K562 (cell line): Measurements from ENCODE around the gene CSRNP2. TPM values are rescaled to one million over a fixed set of nuclear protein-coding genes. Genes with fewer than 3 reads are reported as not detected.
A peak's percentile ranks its signal among the peaks of the same experiment; 100 is the strongest.

Experiments
- ATAC-seq: fragments of 200-7000 bp; cut with Tn5 transposase; 3 replicates; pipeline ENCODE4 v1.9.1; 2020; ENCODE audit warnings: moderate library complexity
- BruUV-seq: library from RNA; stranded (reverse); fragments of 400-500 nt; replicated peaks from 2 replicates; lab custom pipeline; 2021; lab: Mats Ljungman, UMichigan
- CTCF ChIA-PET: fragments of 300-600 bp; formaldehyde crosslinking; extraction: SDS; loops from one replicate; lab custom pipeline; 2021; ENCODE audit warnings: low intra/inter-chr PET ratio; lab: Yijun Ruan, JAX
- POLR2A ChIA-PET: fragments of 300-600, 350-650 bp; sonication (Branson Sonifier 250); formaldehyde crosslinking; extraction: SDS; loops from one replicate; lab custom pipeline; 2021; ENCODE audit warnings: antibody characterized with exemption, inconsistent platforms; lab: Yijun Ruan, JAX
- DNase-seq, 4 experiments: peaks; one replicate each; pipeline versions ENCODE4 v3.0.0 to v3.0.0-alpha.2; 2011 to 2018; ENCODE audit warnings: low spot score in 3 of 4, mixed read lengths in 3 of 4; ENCODE audit errors: extremely low read depth in 1 of 4
- FAIRE-seq: peaks from 2 replicates; lab custom pipeline; 2011; peaks lifted over from hg19 to GRCh38; lab: Jason Lieb, UNC
- H2AFZ ChIP-seq: 2 replicates; pipeline ENCODE4 v1.6.0; 2011; ENCODE audit warnings: low read depth, low read length, control low read depth, inconsistent platforms
- H3K27ac ChIP-seq: fragments of 200-600 bp; 3 replicates; pipeline ENCODE4 v1.8.0; 2011; ENCODE audit warnings: low read depth, mild to moderate bottlenecking, control low read depth, inconsistent platforms, low read length, moderate library complexity, mixed read lengths; ENCODE audit errors: extremely low read depth
- H3K27me3 ChIP-seq, 2 experiments: fragments of 300-600 bp in 1 of 2; 2 replicates in 1 of 2; 3 replicates in 1 of 2; pipeline versions ENCODE4 v1.6.0 to v1.8.0; 2011; ENCODE audit warnings: inconsistent platforms in 2 of 2, low read length in 2 of 2, mild to moderate bottlenecking in 1 of 2, mixed read lengths in 1 of 2, moderate library complexity in 1 of 2; ENCODE audit not compliant: control insufficient read depth in 2 of 2, insufficient read depth in 2 of 2
- H3K36me3 ChIP-seq: fragments of 300-600 bp; 3 replicates; pipeline ENCODE4 v1.8.0; 2011; ENCODE audit warnings: mild to moderate bottlenecking, low read length, inconsistent platforms; ENCODE audit not compliant: control insufficient read depth, insufficient read depth
- H3K4me1 ChIP-seq, 2 experiments: fragments of 200-600 bp in 1 of 2; replicated peaks in 1 of 2; 2 replicates in 1 of 2; 3 replicates in 1 of 2; pipeline versions ENCODE4 v1.5.1 to v1.8.0; 2011; ENCODE audit warnings: inconsistent platforms in 2 of 2, low read length in 2 of 2, mild to moderate bottlenecking in 1 of 2, mixed read lengths in 1 of 2, moderate library complexity in 1 of 2; ENCODE audit not compliant: control insufficient read depth in 2 of 2, insufficient read depth in 2 of 2
- H3K4me2 ChIP-seq: 2 replicates; pipeline ENCODE4 v1.6.1; 2011; ENCODE audit warnings: low read length, control low read depth, inconsistent platforms, mixed read lengths; ENCODE audit not compliant: insufficient read depth
- H3K4me3 ChIP-seq: fragments of 200-600 bp; sonication (generic), shearing (Covaris generic); 2 replicates; pipeline ENCODE4 v1.5.1; 2016; ENCODE audit warnings: control low read depth, inconsistent platforms
- H3K79me2 ChIP-seq: fragments of 200-600 bp; 3 replicates; pipeline ENCODE4 v1.8.0; 2011; ENCODE audit warnings: low read length, inconsistent platforms; ENCODE audit not compliant: control insufficient read depth, insufficient read depth
- H3K9ac ChIP-seq, 2 experiments: 2 replicates each; pipeline versions ENCODE4 v1.6.0 to v1.6.1; 2011; ENCODE audit warnings: low read depth in 2 of 2, low read length in 2 of 2, control low read depth in 1 of 2, inconsistent platforms in 1 of 2, mild to moderate bottlenecking in 1 of 2, mixed read lengths in 1 of 2; ENCODE audit not compliant: insufficient read depth in 1 of 2
- H3K9me1 ChIP-seq: one replicate; pipeline ENCODE4 v1.6.0; 2011; ENCODE audit warnings: inconsistent platforms, mild to moderate bottlenecking, low read length, moderate library complexity; ENCODE audit not compliant: control insufficient read depth, insufficient read depth
- H3K9me3 ChIP-seq: replicated peaks from 2 replicates; pipeline ENCODE4 v1.5.1; 2011; ENCODE audit warnings: low read depth, low read length, inconsistent platforms; ENCODE audit not compliant: control insufficient read depth, insufficient read depth
- H4K20me1 ChIP-seq: replicated peaks from 2 replicates; pipeline ENCODE4 v1.6.1; 2011; ENCODE audit warnings: low read length, inconsistent platforms, mixed read lengths; ENCODE audit not compliant: control insufficient read depth, insufficient read depth
- BCL6 ChIP-seq: fragments of 250-450 bp; sonication (Bioruptor Pico); IDR thresholded peaks from 2 replicates; pipeline ENCODE4 v1.4.0; 2020
- CEBPB ChIP-seq: fragments of 450-650 bp; IDR thresholded peaks from 2 replicates; pipeline ENCODE4 v1.6.1; 2016; ENCODE audit warnings: missing genetic modification characterization, missing compliant biosample characterization
- CEBPG ChIP-seq, 3 experiments: fragments of 200-800 bp in 1 of 3; sonication (Bioruptor generic) in 1 of 3; sonication (generic) in 1 of 3; formaldehyde crosslinking in 1 of 3; IDR thresholded peaks in 2 of 3; conservative IDR thresholded peaks in 1 of 3; 2 replicates each; pipeline versions ENCODE4 v1.6.1 to v1.8.0; 2016 to 2022; ENCODE audit warnings: missing compliant biosample characterization in 2 of 3, missing genetic modification characterization in 2 of 3, mild to moderate bottlenecking in 1 of 3, missing genetic modification reagents in 1 of 3
- IRF9 ChIP-seq: fragments of 450-650 bp; IDR thresholded peaks from 2 replicates; pipeline ENCODE4 v1.6.1; 2016; ENCODE audit warnings: missing biosample characterization, missing genetic modification characterization
- MLLT1 ChIP-seq, 2 experiments: fragments of 450-650 bp; IDR thresholded peaks; 2 replicates each; pipeline ENCODE4 v1.6.1; 2016
- MYBL2 ChIP-seq, 2 experiments: fragments of 450-650 bp in 1 of 2; sonication (generic) in 1 of 2; formaldehyde crosslinking in 1 of 2; IDR thresholded peaks; 2 replicates each; pipeline versions ENCODE4 v1.6.1 to v1.8.1; 2017 to 2022; ENCODE audit warnings: borderline replicate concordance in 1 of 2, inconsistent platforms in 1 of 2, low read depth in 1 of 2, mild to moderate bottlenecking in 1 of 2, missing genetic modification reagents in 1 of 2, moderate library complexity in 1 of 2
- PHB2 ChIP-seq: fragments of 450-650 bp; IDR thresholded peaks from 2 replicates; pipeline ENCODE4 v1.6.1; 2017; ENCODE audit warnings: low read depth
- RB1 ChIP-seq: fragments of 450-650 bp; IDR thresholded peaks from 2 replicates; pipeline ENCODE4 v1.6.1; 2017; ENCODE audit warnings: low read depth, mild to moderate bottlenecking
- SMAD3 ChIP-seq: fragments of 450-650 bp; formaldehyde crosslinking; conservative IDR thresholded peaks from 2 replicates; pipeline ENCODE4 v1.4.0; 2020; ENCODE audit warnings: mild to moderate bottlenecking
- SRF ChIP-seq, 2 experiments: fragments of 250-450, 450-650 bp in 1 of 2; sonication (Bioruptor Pico) in 1 of 2; sonication (generic) in 1 of 2; formaldehyde crosslinking; IDR thresholded peaks; 2 replicates each; pipeline versions ENCODE4 v1.5.0 to v1.5.1; 2020 to 2022; ENCODE audit warnings: mild to moderate bottlenecking in 1 of 2, missing genetic modification reagents in 1 of 2
- ZBTB5 ChIP-seq: fragments of 450-650 bp; IDR thresholded peaks from 2 replicates; pipeline ENCODE4 v1.6.1; 2017; ENCODE audit warnings: antibody characterized with exemption
- ZNF699 ChIP-seq: fragments of 250-450 bp; sonication (Bioruptor Pico); IDR thresholded peaks from 2 replicates; pipeline ENCODE4 v1.8.0; 2021; ENCODE audit warnings: mild to moderate bottlenecking, moderate library complexity; ENCODE audit not compliant: insufficient replicate concordance
- WGBS: fragments of 100-300 bp; shearing (Covaris generic); methylation state at CpG from one replicate; pipeline ENCODE4 v1.1.6; 2016; ENCODE audit warnings: low coverage, mixed read lengths; ENCODE audit not compliant: insufficient coverage; ENCODE audit errors: missing lambda C conversion rate; 5-methylcytosine and 5-hydroxymethylcytosine counted together
- in situ Hi-C: fragments of 300-500 bp; cut with MboI; formaldehyde crosslinking; loops from 4 replicates; pipeline ENCODE4 v1.15.0; 2018; ENCODE audit warnings: inconsistent platforms, mixed read lengths
- intact Hi-C: fragments of 100-400 bp; cut with micrococcal nuclease; formaldehyde crosslinking; loops from 2 replicates; pipeline ENCODE4 v1.14.2; 2022
- polyA plus RNA-seq, 8 experiments: library from polyadenylated mRNA; depleted of rRNA in 4 of 8; stranded (reverse) in 5 of 8; unstranded in 3 of 8; fragments of >200 nt; fragmentation: Nextera tagmentation in 2 of 8; fragmentation: Illumina TruSeq in 1 of 8; extraction: Ambion mirVana in 2 of 8; extraction: Trizol in 1 of 8; gene quantifications; 2 replicates each; pipeline versions ENCODE4 v1.2.1 to v1.2.3, GENCODE V29; 2011 to 2014; ENCODE audit warnings: inconsistent platforms in 1 of 8, missing spikeins in 1 of 8
- total RNA-seq, 7 experiments: library from RNA; depleted of rRNA in 6 of 7; stranded (reverse); fragments of >200 nt in 6 of 7; fragmentation: Illumina TruSeq in 2 of 7; extraction: Trizol in 2 of 7; gene quantifications; 2 replicates each; pipeline versions ENCODE4 v1.2.1 to v1.2.3, GENCODE V29; 2011 to 2021; ENCODE audit warnings: low replicate concordance in 1 of 7

The CSRNP2 gene
- total and polyA plus RNA-seq, 9 of the 15 experiments (the other 6 are each of a cell fraction or from before 2014, with no cell fraction given): 1.6 to 13.9 (median 5.9) TPM

- no peak for TF ChIP-seq ZBTB5
- no peak for TF ChIP-seq SRF (CRISPR knock-in tag; IDR thresholded peaks at IDR 0.05)
- TF ChIP-seq ZNF699 (CRISPR knock-in tag): no peak
- TF ChIP-seq BCL6 (CRISPR knock-in tag): no peak
- no peak for TF ChIP-seq SMAD3 (CRISPR knock-in tag)
- no peak for TF ChIP-seq MYBL2 (IDR thresholded peaks at IDR 0.05; ENCODE audit: low read depth)
- no peak for TF ChIP-seq MYBL2 (CRISPR knock-in tag; IDR thresholded peaks at IDR 0.05; ENCODE audit: borderline replicate concordance)
Observed at GRCh38 chr12:51098611-51099010, 15.2 kb upstream of the CSRNP2 start (continued).

GRCh38 chr12:51090705-51091229, 7.4 kb upstream of the CSRNP2 start:
- in situ Hi-C loops (no loop called here), intact Hi-C loops (no loop called here)
- Histone ChIP-seq H3K4me3 (no peak overlapping the region), H3K36me3 (peaks cover 21% of the 10 kb centered on the region; the same call in 2 of the 3 replicates), H3K79me2 (no peaks in the 10 kb centered on the region), H4K20me1 (no peaks in the 10 kb centered on the region), H3K27me3 (no peaks in the 10 kb centered on the region), H3K4me1 (no peaks in the 10 kb centered on the region), H3K9me3 (no peaks in the 10 kb centered on the region), H3K27ac (no peak overlapping the region), H3K4me2 (no peak overlapping the region), H2AFZ (no peak overlapping the region), H3K9me1 (no peaks in the 10 kb centered on the region), H3K9ac (no peak overlapping the region)
- BruUV-seq: no TSS peak
- no peak for ATAC-seq
- 89% methylated on average over 9 of the region's 10 CpGs for WGBS
- ChIA-PET CTCF (no interaction called here), POLR2A (interaction anchor here (0.6 kb wide), 1 partner anchor 1334 kb away, joined by 3 read pairs; no protein-coding TSS in a partner anchor)
- DNase-seq: no peak
- no peak for TF ChIP-seq RB1
- peak; percentile 28; the same call in 1 of the 2 replicates for TF ChIP-seq IRF9
- TF ChIP-seq CEBPB (tag): peak; percentile 94
- no peak for TF ChIP-seq MLLT1 (IDR thresholded peaks at IDR 0.05)
- TF ChIP-seq PHB2: no peak
- TF ChIP-seq CEBPG (CRISPR knock-in tag; IDR thresholded peaks at IDR 0.05): peak; percentile 28; the same call in 1 of the 2 replicates
- peak; percentile 61 to 93; a peak in 3 of 4 replicates for TF ChIP-seq CEBPG (tag; conservative IDR thresholded peaks at IDR 0.05 in 1 of 2, IDR thresholded peaks at IDR 0.05 in 1 of 2)
- no peak for FAIRE-seq
